ENCODE measurements around the gene WDR27. TPM values are rescaled to one million over a fixed set of nuclear protein-coding genes. Genes with fewer than 3 reads are reported as not detected.

WDR27 gene
- total and polyA plus RNA-seq, 10 donors, result 17.6 to 69.5 (median 45.7) TPM

GRCh38 chr6:169640351-169640852 is 61.4 kb downstream of the WDR27 start:
- H3K4me3 ChIP-seq, result no peak overlapping the region
- H3K27ac ChIP-seq, result no peak overlapping the region
- intact Hi-C loops (cut with DNase I; ENCODE audit: low total_unique reads), result no loop called here
- H3K36me3 ChIP-seq, result peaks cover 0 to 15% (median 3%) of the 10 kb centered on the region in 6 donors
- no peaks in the 10 kb centered on the region for H3K9me3 ChIP-seq
- no peaks in the 10 kb centered on the region for H3K4me1 ChIP-seq
- H3K27me3 ChIP-seq (replicated peaks in 1 of 7), result no peaks in the 10 kb centered on the region
- no peak for DNase-seq
- no peak for TF ChIP-seq CTCF (IDR thresholded peaks at IDR 0.05 in 8 of 11, conservative IDR thresholded peaks at IDR 0.05 in 3 of 11)
- no peak for TF ChIP-seq POLR2A (IDR thresholded peaks at IDR 0.05)
- no peak for TF ChIP-seq POLR2AphosphoS5 (IDR thresholded peaks at IDR 0.05)
- whole genome bisulfite sequencing, 5 donors, result 83 to 93% (median 91%) methylated on average over 15 to 18 of the region's 18 CpGs

GRCh38 chr6:169639653-169640278 is 62.1 kb downstream of the WDR27 start:
- Histone ChIP-seq H3K27me3 (replicated peaks in 1 of 7) (no peaks in the 10 kb centered on the region), H3K36me3 (peaks cover 0 to 15% (median 3%) of the 10 kb centered on the region in 6 donors), H3K4me1 (no peaks in the 10 kb centered on the region), H3K9me3 (no peaks in the 10 kb centered on the region), H3K4me3 (no peak overlapping the region), H3K27ac (no peak overlapping the region)
- TF ChIP-seq POLR2AphosphoS5 (IDR thresholded peaks at IDR 0.05), result no peak
- no peak for TF ChIP-seq CTCF (IDR thresholded peaks at IDR 0.05 in 8 of 11, conservative IDR thresholded peaks at IDR 0.05 in 3 of 11)
- TF ChIP-seq POLR2A (IDR thresholded peaks at IDR 0.05), result no peak
- intact Hi-C loops (cut with DNase I; ENCODE audit: low total_unique reads), result no loop called here
- DNase-seq, result no peak
- 80 to 86% (median 83%) methylated on average over 21 of the region's 21 CpGs for WGBS, 5 donors

GRCh38 chr6:169638915-169639314 is 62.9 kb downstream of the WDR27 start:
- DNase-seq, result no peak
- WGBS, 5 donors, result 92 to 98% (median 96%) methylated on average over 18 to 19 of the region's 19 CpGs
- TF ChIP-seq POLR2A (IDR thresholded peaks at IDR 0.05), result no peak
- no peak for TF ChIP-seq POLR2AphosphoS5 (IDR thresholded peaks at IDR 0.05)
- TF ChIP-seq CTCF (IDR thresholded peaks at IDR 0.05 in 8 of 11, conservative IDR thresholded peaks at IDR 0.05 in 3 of 11), result no peak

DNA sequence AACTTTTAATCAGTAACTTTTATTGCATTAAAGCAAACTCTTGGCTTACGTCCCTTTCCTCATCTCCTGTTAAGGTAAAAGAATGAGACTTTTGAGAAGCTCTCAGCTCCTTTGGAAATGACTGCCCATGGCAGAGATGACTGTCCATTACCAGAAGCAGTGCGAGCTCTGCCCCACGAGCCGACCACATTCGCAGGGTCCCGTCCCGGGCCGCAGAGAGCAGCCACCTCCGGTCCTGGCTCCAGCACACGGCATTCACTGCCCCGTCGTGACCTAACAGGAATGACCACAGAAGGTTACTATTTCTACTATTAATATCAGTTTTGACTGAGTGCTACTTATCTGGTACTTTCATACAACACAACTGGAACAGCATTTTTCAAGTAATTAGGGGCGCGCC is 63.4 kb downstream of the WDR27 start:
- intact Hi-C loops (cut with DNase I; ENCODE audit: low total_unique reads), result no loop called here
- DNase-seq, result no peak

More at GRCh38 chr6:169638915-169639314, 62.9 kb downstream of the WDR27 start:
- H3K27me3 ChIP-seq (replicated peaks in 1 of 7), result no peaks in the 10 kb centered on the region
- peaks cover 0 to 20% (median 5%) of the 10 kb centered on the region in 6 donors for H3K36me3 ChIP-seq
- H3K27ac ChIP-seq, result no peak overlapping the region
- H3K9me3 ChIP-seq, result no peaks in the 10 kb centered on the region
- H3K4me1 ChIP-seq, result no peaks in the 10 kb centered on the region
- intact Hi-C loops (cut with DNase I; ENCODE audit: low total_unique reads), result no loop called here
- no peak overlapping the region for H3K4me3 ChIP-seq

More for the DNA sequence above, 63.4 kb downstream of the WDR27 start:
- Histone ChIP-seq H3K27me3 (replicated peaks in 1 of 7) (no peaks in the 10 kb centered on the region), H3K9me3 (no peaks in the 10 kb centered on the region), H3K27ac (no peak overlapping the region), H3K4me3 (no peak overlapping the region), H3K4me1 (no peaks in the 10 kb centered on the region), H3K36me3 (peaks cover 0 to 25% (median 7%) of the 10 kb centered on the region in 6 donors)
- 94 to 98% (median 97%) methylated on average over 14 of the region's 14 CpGs for WGBS, 5 donors
- no peak for TF ChIP-seq POLR2A (IDR thresholded peaks at IDR 0.05)
- no peak for TF ChIP-seq CTCF (IDR thresholded peaks at IDR 0.05 in 8 of 11, conservative IDR thresholded peaks at IDR 0.05 in 3 of 11)
- no peak for TF ChIP-seq POLR2AphosphoS5 (IDR thresholded peaks at IDR 0.05)

Measured in spleen (tissue), 11 donors.